HepG2 (cell line): ENCODE results near the gene PTPA. TPM values are rescaled to one million over a fixed set of nuclear protein-coding genes. Genes with fewer than 3 reads are reported as not detected.

Experiments used
- ARID4A ChIP-seq: sonication (generic); formaldehyde crosslinking; IDR thresholded peaks from 2 replicates; pipeline ENCODE4 v1.5.0; 2020; ENCODE audit warnings: mild to moderate bottlenecking, missing genetic modification reagents, borderline replicate concordance
- BATF2 ChIP-seq: sonication (generic); formaldehyde crosslinking; IDR thresholded peaks from 2 replicates; pipeline ENCODE4 v1.8.0; 2022; ENCODE audit warnings: mild to moderate bottlenecking, missing genetic modification reagents, moderate library complexity
- ETV5 ChIP-seq: IDR thresholded peaks from 2 replicates; pipeline ENCODE4 v1.6.1; 2018; ENCODE audit warnings: missing biosample characterization, missing genetic modification reagents, inconsistent platforms, borderline replicate concordance
- FOSL2 ChIP-seq: sonication (generic); formaldehyde crosslinking; IDR thresholded peaks from 2 replicates; pipeline ENCODE4 v1.4.0; 2020; ENCODE audit warnings: missing genetic modification reagents
- GTF3A ChIP-seq: sonication (generic); formaldehyde crosslinking; conservative IDR thresholded peaks from 2 replicates; pipeline ENCODE4 v1.4.0; 2020; ENCODE audit warnings: mild to moderate bottlenecking, missing genetic modification reagents
- HOXA7 ChIP-seq: sonication (generic); formaldehyde crosslinking; IDR thresholded peaks from 2 replicates; pipeline ENCODE4 v1.8.1; 2022; ENCODE audit warnings: mild to moderate bottlenecking, missing genetic modification reagents, moderate library complexity
- IKZF5 ChIP-seq: IDR thresholded peaks from 2 replicates; pipeline ENCODE4 v1.6.1; 2018; ENCODE audit warnings: missing genetic modification reagents, mild to moderate bottlenecking, missing compliant biosample characterization
- KMT2A ChIP-seq: sonication (generic); formaldehyde crosslinking; IDR thresholded peaks from 2 replicates; pipeline ENCODE4 v1.4.0; 2020; ENCODE audit warnings: missing genetic modification reagents
- LCORL ChIP-seq, 2 experiments: fragments of 450-650 bp in 1 of 2; sonication (generic) in 1 of 2; formaldehyde crosslinking in 1 of 2; IDR thresholded peaks; 2 replicates each; pipeline versions ENCODE4 v1.5.0 to v1.6.1; 2017 to 2020; ENCODE audit warnings: antibody characterized with exemption in 1 of 2, missing genetic modification reagents in 1 of 2
- NCOA5 ChIP-seq: sonication (generic); formaldehyde crosslinking; IDR thresholded peaks from 2 replicates; pipeline ENCODE4 v1.4.0; 2020; ENCODE audit warnings: missing genetic modification reagents
- PTBP1 ChIP-seq: fragments of 200-400 bp; formaldehyde crosslinking; IDR thresholded peaks from 2 replicates; pipeline ENCODE4 v1.6.1; 2018; ENCODE audit warnings: low read length, low read depth; ENCODE audit not compliant: poor library complexity, severe bottlenecking
- RERE ChIP-seq: IDR thresholded peaks from 2 replicates; pipeline ENCODE4 v1.6.1; 2016; ENCODE audit warnings: low read depth, missing genetic modification reagents, missing compliant biosample characterization
- SP140L ChIP-seq: sonication (generic); formaldehyde crosslinking; IDR thresholded peaks from 2 replicates; pipeline ENCODE4 v1.4.0; 2020; ENCODE audit warnings: missing genetic modification reagents, borderline replicate concordance
- SP5 ChIP-seq: IDR thresholded peaks from 2 replicates; pipeline ENCODE4 v1.6.1; 2016; ENCODE audit warnings: low read depth, borderline replicate concordance
- THAP11 ChIP-seq: IDR thresholded peaks from 2 replicates; pipeline ENCODE4 v1.6.1; 2016; ENCODE audit warnings: missing biosample characterization, missing genetic modification reagents
- ZFP36L1 ChIP-seq: sonication (generic); formaldehyde crosslinking; IDR thresholded peaks from 2 replicates; pipeline ENCODE4 v1.8.0; 2022; ENCODE audit warnings: mild to moderate bottlenecking, missing genetic modification reagents, moderate library complexity
- ZNF598 ChIP-seq: sonication (generic); formaldehyde crosslinking; IDR thresholded peaks from 2 replicates; pipeline ENCODE4 v1.5.1; 2020; ENCODE audit warnings: mild to moderate bottlenecking, missing genetic modification reagents, borderline replicate concordance
- polyA plus RNA-seq, 8 experiments: library from polyadenylated mRNA; depleted of rRNA in 3 of 8; stranded (reverse) in 7 of 8; unstranded in 1 of 8; fragments of >200 nt; fragmentation: Illumina TruSeq in 4 of 8; extraction: Trizol in 4 of 8; gene quantifications; 2 replicates each; pipeline versions ENCODE4 v1.2.1 to v1.2.3, GENCODE V29; 2011 to 2016; ENCODE audit warnings: low read depth in 4 of 8, missing spikeins in 1 of 8, mixed read lengths in 1 of 8; ENCODE audit not compliant: insufficient read depth in 1 of 8
- total RNA-seq, 5 experiments: library from RNA; depleted of rRNA; stranded (reverse); fragments of >200 nt; fragmentation: Illumina TruSeq; extraction: Trizol; gene quantifications; 2 replicates each; pipeline ENCODE4 v1.2.3, GENCODE V29; 2016; ENCODE audit warnings: low read depth in 1 of 5

Gene PTPA
- total and polyA plus RNA-seq, 2 of the 13 experiments (the other 11 are each of a cell fraction or from before 2014, with no cell fraction given): 79.3 to 105 TPM

GRCh38 chr9:129109952-129110739 is 1.1 kb upstream of the PTPA start (continued):
- TF ChIP-seq RERE (CRISPR knock-in tag): no peak
- TF ChIP-seq LCORL (IDR thresholded peaks at IDR 0.05): no peak
- no peak; the same call in 1 of the 2 replicates for TF ChIP-seq LCORL (CRISPR knock-in tag; IDR thresholded peaks at IDR 0.05)
- peak; percentile 88 for TF ChIP-seq ARID4A (CRISPR knock-in tag)
- TF ChIP-seq HOXA7: no peak
- TF ChIP-seq IKZF5: no peak
- TF ChIP-seq KMT2A: peak; percentile 29; the same call in 1 of the 2 replicates
- TF ChIP-seq ETV5: no peak
- TF ChIP-seq PTBP1: no peak
- peak; percentile 18; the same call in 1 of the 2 replicates for TF ChIP-seq SP5
- no peak for TF ChIP-seq ZNF598
- no peak for TF ChIP-seq FOSL2 (CRISPR knock-in tag)
- peak; percentile 29; the same call in 1 of the 2 replicates for TF ChIP-seq THAP11 (CRISPR knock-in tag)
- TF ChIP-seq NCOA5 (CRISPR knock-in tag): no peak
- no peak for TF ChIP-seq SP140L
- TF ChIP-seq BATF2 (CRISPR knock-in tag): peak; percentile 67; the same call in 1 of the 2 replicates
- TF ChIP-seq GTF3A: no peak
- no peak for TF ChIP-seq ZFP36L1
